K562 (cell line): ENCODE measurements around the gene EMC9. TPM values are rescaled to one million over a fixed set of nuclear protein-coding genes. Genes with fewer than 3 reads are reported as not detected.

Experiments
- ATAC-seq: fragments of 200-7000 bp; cut with Tn5 transposase; 3 replicates; pipeline ENCODE4 v1.9.1; 2020; ENCODE audit warnings: moderate library complexity
- BruUV-seq: library from RNA; stranded (reverse); fragments of 400-500 nt; replicated peaks from 2 replicates; lab custom pipeline; 2021; lab: Mats Ljungman, UMichigan
- CTCF ChIA-PET: fragments of 300-600 bp; formaldehyde crosslinking; extraction: SDS; loops from one replicate; lab custom pipeline; 2021; ENCODE audit warnings: low intra/inter-chr PET ratio; lab: Yijun Ruan, JAX
- POLR2A ChIA-PET: fragments of 300-600, 350-650 bp; sonication (Branson Sonifier 250); formaldehyde crosslinking; extraction: SDS; loops from one replicate; lab custom pipeline; 2021; ENCODE audit warnings: antibody characterized with exemption, inconsistent platforms; lab: Yijun Ruan, JAX
- DNase-seq, 4 experiments: peaks; one replicate each; pipeline versions ENCODE4 v3.0.0 to v3.0.0-alpha.2; 2011 to 2018; ENCODE audit warnings: low spot score in 3 of 4, mixed read lengths in 3 of 4; ENCODE audit errors: extremely low read depth in 1 of 4
- FAIRE-seq: peaks from 2 replicates; lab custom pipeline; 2011; peaks lifted over from hg19 to GRCh38; lab: Jason Lieb, UNC
- H2AFZ ChIP-seq: 2 replicates; pipeline ENCODE4 v1.6.0; 2011; ENCODE audit warnings: low read depth, low read length, control low read depth, inconsistent platforms
- H3K27ac ChIP-seq: fragments of 200-600 bp; 3 replicates; pipeline ENCODE4 v1.8.0; 2011; ENCODE audit warnings: low read depth, mild to moderate bottlenecking, control low read depth, inconsistent platforms, low read length, moderate library complexity, mixed read lengths; ENCODE audit errors: extremely low read depth
- H3K27me3 ChIP-seq, 2 experiments: fragments of 300-600 bp in 1 of 2; 2 replicates in 1 of 2; 3 replicates in 1 of 2; pipeline versions ENCODE4 v1.6.0 to v1.8.0; 2011; ENCODE audit warnings: inconsistent platforms in 2 of 2, low read length in 2 of 2, mild to moderate bottlenecking in 1 of 2, mixed read lengths in 1 of 2, moderate library complexity in 1 of 2; ENCODE audit not compliant: control insufficient read depth in 2 of 2, insufficient read depth in 2 of 2
- H3K36me3 ChIP-seq: fragments of 300-600 bp; 3 replicates; pipeline ENCODE4 v1.8.0; 2011; ENCODE audit warnings: mild to moderate bottlenecking, low read length, inconsistent platforms; ENCODE audit not compliant: control insufficient read depth, insufficient read depth
- H3K4me1 ChIP-seq, 2 experiments: fragments of 200-600 bp in 1 of 2; replicated peaks in 1 of 2; 2 replicates in 1 of 2; 3 replicates in 1 of 2; pipeline versions ENCODE4 v1.5.1 to v1.8.0; 2011; ENCODE audit warnings: inconsistent platforms in 2 of 2, low read length in 2 of 2, mild to moderate bottlenecking in 1 of 2, mixed read lengths in 1 of 2, moderate library complexity in 1 of 2; ENCODE audit not compliant: control insufficient read depth in 2 of 2, insufficient read depth in 2 of 2
- H3K4me2 ChIP-seq: 2 replicates; pipeline ENCODE4 v1.6.1; 2011; ENCODE audit warnings: low read length, control low read depth, inconsistent platforms, mixed read lengths; ENCODE audit not compliant: insufficient read depth
- H3K4me3 ChIP-seq: fragments of 200-600 bp; sonication (generic), shearing (Covaris generic); 2 replicates; pipeline ENCODE4 v1.5.1; 2016; ENCODE audit warnings: control low read depth, inconsistent platforms
- H3K79me2 ChIP-seq: fragments of 200-600 bp; 3 replicates; pipeline ENCODE4 v1.8.0; 2011; ENCODE audit warnings: low read length, inconsistent platforms; ENCODE audit not compliant: control insufficient read depth, insufficient read depth
- H3K9ac ChIP-seq, 2 experiments: 2 replicates each; pipeline versions ENCODE4 v1.6.0 to v1.6.1; 2011; ENCODE audit warnings: low read depth in 2 of 2, low read length in 2 of 2, control low read depth in 1 of 2, inconsistent platforms in 1 of 2, mild to moderate bottlenecking in 1 of 2, mixed read lengths in 1 of 2; ENCODE audit not compliant: insufficient read depth in 1 of 2
- H3K9me1 ChIP-seq: one replicate; pipeline ENCODE4 v1.6.0; 2011; ENCODE audit warnings: inconsistent platforms, mild to moderate bottlenecking, low read length, moderate library complexity; ENCODE audit not compliant: control insufficient read depth, insufficient read depth
- H3K9me3 ChIP-seq: replicated peaks from 2 replicates; pipeline ENCODE4 v1.5.1; 2011; ENCODE audit warnings: low read depth, low read length, inconsistent platforms; ENCODE audit not compliant: control insufficient read depth, insufficient read depth
- H4K20me1 ChIP-seq: replicated peaks from 2 replicates; pipeline ENCODE4 v1.6.1; 2011; ENCODE audit warnings: low read length, inconsistent platforms, mixed read lengths; ENCODE audit not compliant: control insufficient read depth, insufficient read depth
- CREM ChIP-seq: IDR thresholded peaks from 2 replicates; pipeline ENCODE4 v1.6.1; 2014; ENCODE audit warnings: antibody characterized with exemption, low read depth
- DNMT1 ChIP-seq: fragments of 450-650 bp; IDR thresholded peaks from 2 replicates; pipeline ENCODE4 v1.6.1; 2016; ENCODE audit warnings: antibody characterized with exemption, mild to moderate bottlenecking
- FOXJ2 ChIP-seq: fragments of 200-800 bp; sonication (Bioruptor generic); IDR thresholded peaks from 2 replicates; pipeline ENCODE4 v1.6.1; 2016; ENCODE audit warnings: missing genetic modification characterization, missing compliant biosample characterization
- GATAD2A ChIP-seq: fragments of 450-650 bp; IDR thresholded peaks from 2 replicates; pipeline ENCODE4 v1.6.1; 2017
- GMEB1 ChIP-seq: fragments of 250-450 bp; sonication (Bioruptor Pico); IDR thresholded peaks from 2 replicates; pipeline ENCODE4 v1.4.0; 2020; ENCODE audit warnings: mild to moderate bottlenecking
- HEY1 ChIP-seq: fragments of 250-450 bp; sonication (Bioruptor Pico); IDR thresholded peaks from 2 replicates; pipeline ENCODE4 v1.5.0; 2020; ENCODE audit warnings: mild to moderate bottlenecking, moderate library complexity, borderline replicate concordance
- POLR2G ChIP-seq: fragments of 200-400 bp; formaldehyde crosslinking; IDR thresholded peaks from 2 replicates; pipeline ENCODE4 v1.6.1; 2017; ENCODE audit warnings: low read depth, mild to moderate bottlenecking, antibody characterized with exemption, low read length, moderate library complexity
- RAD51 ChIP-seq: fragments of 450-650 bp; IDR thresholded peaks from 2 replicates; pipeline ENCODE4 v1.7.1; 2016; ENCODE audit warnings: low read depth, mild to moderate bottlenecking, borderline replicate concordance
- RBFOX2 ChIP-seq: fragments of 200-400 bp; formaldehyde crosslinking; IDR thresholded peaks from 2 replicates; pipeline ENCODE4 v1.6.1; 2017; ENCODE audit warnings: low read depth, mild to moderate bottlenecking, low read length, moderate library complexity
- TRIM24 ChIP-seq, 2 experiments: fragments of 450-650 bp; IDR thresholded peaks; 2 replicates each; pipeline ENCODE4 v1.6.1; 2016
- ZC3H11A ChIP-seq: IDR thresholded peaks from 2 replicates; pipeline ENCODE4 v1.6.1; 2012; ENCODE audit warnings: low read depth, low read length, improper control_type of control experiment
- ZNF311 ChIP-seq: fragments of 250-450 bp; sonication (Bioruptor Pico); IDR thresholded peaks from 2 replicates; pipeline ENCODE4 v1.4.0; 2020; ENCODE audit warnings: mild to moderate bottlenecking, moderate library complexity
- ZNF507 ChIP-seq: conservative IDR thresholded peaks from 2 replicates; pipeline ENCODE4 v1.6.1; 2017; ENCODE audit warnings: missing genetic modification characterization, missing compliant biosample characterization
- ZNF699 ChIP-seq: fragments of 250-450 bp; sonication (Bioruptor Pico); IDR thresholded peaks from 2 replicates; pipeline ENCODE4 v1.8.0; 2021; ENCODE audit warnings: mild to moderate bottlenecking, moderate library complexity; ENCODE audit not compliant: insufficient replicate concordance
- WGBS: fragments of 100-300 bp; shearing (Covaris generic); methylation state at CpG from one replicate; pipeline ENCODE4 v1.1.6; 2016; ENCODE audit warnings: low coverage, mixed read lengths; ENCODE audit not compliant: insufficient coverage; ENCODE audit errors: missing lambda C conversion rate; 5-methylcytosine and 5-hydroxymethylcytosine counted together
- in situ Hi-C: fragments of 300-500 bp; cut with MboI; formaldehyde crosslinking; loops from 4 replicates; pipeline ENCODE4 v1.15.0; 2018; ENCODE audit warnings: inconsistent platforms, mixed read lengths
- intact Hi-C: fragments of 100-400 bp; cut with micrococcal nuclease; formaldehyde crosslinking; loops from 2 replicates; pipeline ENCODE4 v1.14.2; 2022
- polyA plus RNA-seq, 8 experiments: library from polyadenylated mRNA; depleted of rRNA in 4 of 8; stranded (reverse) in 5 of 8; unstranded in 3 of 8; fragments of >200 nt; fragmentation: Nextera tagmentation in 2 of 8; fragmentation: Illumina TruSeq in 1 of 8; extraction: Ambion mirVana in 2 of 8; extraction: Trizol in 1 of 8; gene quantifications; 2 replicates each; pipeline versions ENCODE4 v1.2.1 to v1.2.3, GENCODE V29; 2011 to 2014; ENCODE audit warnings: inconsistent platforms in 1 of 8, missing spikeins in 1 of 8
- total RNA-seq, 7 experiments: library from RNA; depleted of rRNA in 6 of 7; stranded (reverse); fragments of >200 nt in 6 of 7; fragmentation: Illumina TruSeq in 2 of 7; extraction: Trizol in 2 of 7; gene quantifications; 2 replicates each; pipeline versions ENCODE4 v1.2.1 to v1.2.3, GENCODE V29; 2011 to 2021; ENCODE audit warnings: low replicate concordance in 1 of 7
- TF ChIP-seq, protein P1 (sequence below): fragments of 250-450 bp; sonication (Bioruptor Pico); IDR thresholded peaks from 2 replicates; pipeline ENCODE4 v1.6.1; 2021; ENCODE audit warnings: mild to moderate bottlenecking

EMC9 gene
- total and polyA plus RNA-seq, 9 of the 15 experiments (the other 6 are each of a cell fraction or from before 2014, with no cell fraction given) = 3.1 to 13.2 (median 7.8) TPM

- Histone ChIP-seq H3K27me3 (no peaks in the 10 kb centered on the region), H3K4me3 (no peak overlapping the region), H2AFZ (no peak overlapping the region), H3K79me2 (no peaks in the 10 kb centered on the region), H3K9me3 (no peaks in the 10 kb centered on the region), H4K20me1 (no peaks in the 10 kb centered on the region), H3K36me3 (peaks cover 57% of the 10 kb centered on the region; the same call in 2 of the 3 replicates), H3K27ac (no peak overlapping the region), H3K4me1 (no peaks in the 10 kb centered on the region; a peak in 2 of 5 replicates), H3K9ac (no peak overlapping the region), H3K4me2 (no peak overlapping the region), H3K9me1 (no peaks in the 10 kb centered on the region)
- DNase-seq (no peak), ATAC-seq (no peak), FAIRE-seq (no peak)
- intact Hi-C loops (no loop called here), in situ Hi-C loops (no loop called here)
- BruUV-seq = no TSS peak
- TF ChIP-seq ZNF507 (no peak), FOXJ2 (tag) (no peak), ZC3H11A (no peak), POLR2G (0 out of 2 replicates have a peak, but pooled peaks have one; percentile 45), DNMT1 (no peak), HEY1 (CRISPR knock-in tag) (no peak), RAD51 (no peak), TRIM24 (IDR thresholded peaks at IDR 0.05) (no peak), RBFOX2 (peak; percentile 41), GATAD2A (no peak), GMEB1 (CRISPR knock-in tag) (no peak), ZNF699 (CRISPR knock-in tag) (no peak), CREM (no peak), ZNF311 (no peak)
- TF ChIP-seq, protein P1, sequence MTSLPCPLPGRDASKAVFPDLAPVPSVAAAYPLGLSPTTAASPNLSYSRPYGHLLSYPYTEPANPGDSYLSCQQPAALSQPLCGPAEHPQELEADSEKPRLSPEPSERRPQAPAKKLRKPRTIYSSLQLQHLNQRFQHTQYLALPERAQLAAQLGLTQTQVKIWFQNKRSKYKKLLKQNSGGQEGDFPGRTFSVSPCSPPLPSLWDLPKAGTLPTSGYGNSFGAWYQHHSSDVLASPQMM (CRISPR knock-in tag) = no peak
- WGBS = 85% methylated on average over 11 of the region's 14 CpGs
- ChIA-PET POLR2A (interaction anchor here (0.6 to 1.4 kb wide), 6 partner anchors 9 to 64 kb away, joined by 3 to 6 read pairs (median 4); partner anchors contain the start of genes IPO4, IRF9 and TM9SF1), CTCF (no interaction called here)
Measured at GRCh38 chr14:24179294-24179960, 38.0 kb upstream of the EMC9 start.
